ENCODE results near the gene XAGE1A.
"Not testable (repeated sequence)": the region's sequence is repeated elsewhere in the genome, so short reads cannot be mapped to it uniquely, and the experiment has no call there.

XAGE1A gene, protein sequence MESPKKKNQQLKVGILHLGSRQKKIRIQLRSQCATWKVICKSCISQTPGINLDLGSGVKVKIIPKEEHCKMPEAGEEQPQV

GRCh38 chrX:52495545-52496418 lies at the start of gene XAGE1A:
Gene XAGE1A, plus strand, starts transcription at chrX:52495808. Its CDS starts 1,554 bp downstream, at chrX:52497362.
- H3K4me3 ChIP-seq (ENCODE audit: low read depth, low read length) = not testable (repeated sequence)

GRCh38 chrX:52452031-52452430 lies 43.6 kb upstream of the XAGE1A start:
- H3K4me3 ChIP-seq (ENCODE audit: low read depth, low read length) = not testable (repeated sequence)

DNA sequence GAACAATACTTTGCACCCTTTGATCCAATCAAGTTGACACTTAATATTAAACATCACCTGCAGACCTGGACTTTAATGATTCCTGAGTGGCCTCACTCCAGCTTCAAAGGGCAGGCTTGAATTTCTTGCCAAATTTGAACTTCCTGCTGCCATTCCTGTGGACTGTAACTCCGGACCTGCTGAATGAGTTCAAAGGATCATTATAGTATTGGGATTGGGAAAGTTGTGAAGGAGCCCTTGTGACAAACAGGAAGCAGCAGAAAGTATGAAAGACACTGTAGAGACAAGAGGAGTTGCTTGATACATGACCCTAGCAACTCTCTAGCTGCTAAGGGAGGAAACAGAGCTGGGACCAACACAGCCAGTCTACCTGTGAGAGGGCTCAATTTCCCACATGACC lies 24.3 kb upstream of the XAGE1A start:
- H3K4me3 ChIP-seq (ENCODE audit: low read depth, low read length) = not testable (repeated sequence)

DNA sequence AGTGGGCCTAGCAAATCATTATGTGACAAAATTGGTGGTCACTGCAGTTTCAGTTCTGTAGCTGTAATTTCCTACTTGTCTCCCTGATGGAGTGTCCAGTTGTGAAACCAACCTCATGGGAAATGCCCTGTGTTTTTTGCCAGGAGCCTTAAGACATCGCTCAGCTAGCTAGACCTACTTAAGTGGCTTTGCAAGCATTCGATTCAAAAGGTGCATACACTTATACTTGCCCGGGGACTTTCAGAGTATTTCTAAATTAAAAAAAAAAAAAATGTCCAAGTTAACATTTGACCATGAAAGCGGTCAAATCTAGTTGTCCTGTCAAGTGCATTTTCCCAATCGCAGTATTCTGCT lies 788 bp downstream of the XAGE1A start:
- H3K4me3 ChIP-seq (ENCODE audit: low read depth, low read length) = not testable (repeated sequence)

DNA sequence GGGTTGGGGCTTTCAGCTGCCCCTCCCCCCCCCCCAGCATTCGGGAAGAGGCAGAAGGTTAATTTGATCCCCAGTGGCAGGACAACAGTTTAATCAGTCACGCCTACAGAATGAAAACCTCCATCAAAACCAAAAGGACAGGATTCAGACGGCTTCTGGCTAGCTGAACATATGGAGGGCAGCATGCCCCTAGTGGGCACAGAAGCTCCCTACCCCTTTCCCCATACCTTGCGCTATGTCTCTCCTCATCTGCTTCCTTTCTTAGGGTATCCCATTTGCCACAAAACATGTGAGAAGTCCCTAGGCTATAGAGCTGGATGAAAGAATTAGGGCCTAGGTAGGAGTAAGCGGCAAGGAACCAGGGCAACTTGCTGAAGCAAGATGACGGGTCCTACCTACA lies 5.8 kb downstream of the XAGE1A start:
- not testable (repeated sequence) for H3K4me3 ChIP-seq (ENCODE audit: low read depth, low read length)

DNA sequence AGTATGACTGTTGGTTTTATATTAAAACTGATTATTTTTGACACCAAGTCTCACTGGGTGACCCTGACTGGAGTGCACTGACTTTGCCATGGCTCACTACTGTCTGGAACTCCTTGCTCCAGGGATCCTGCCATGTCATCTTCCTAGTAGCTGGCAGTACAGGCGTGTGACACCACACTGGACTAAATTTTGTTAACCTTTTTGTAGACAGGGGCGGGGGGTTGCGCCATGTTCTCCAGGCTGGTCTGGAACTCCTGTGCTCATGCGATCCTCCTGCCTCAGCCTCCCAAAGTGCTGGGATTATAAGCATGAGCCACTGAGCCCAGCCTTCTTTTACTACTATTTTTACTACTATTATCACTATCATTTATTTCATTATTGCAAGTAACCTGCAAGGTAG lies 8.9 kb downstream of the XAGE1A start:
- H3K4me3 ChIP-seq (ENCODE audit: low read depth, low read length) = no peak overlapping the region

GRCh38 chrX:52507331-52507730 lies 11.7 kb downstream of the XAGE1A start:
- H3K4me3 ChIP-seq (ENCODE audit: low read depth, low read length) = no peak overlapping the region

DNA sequence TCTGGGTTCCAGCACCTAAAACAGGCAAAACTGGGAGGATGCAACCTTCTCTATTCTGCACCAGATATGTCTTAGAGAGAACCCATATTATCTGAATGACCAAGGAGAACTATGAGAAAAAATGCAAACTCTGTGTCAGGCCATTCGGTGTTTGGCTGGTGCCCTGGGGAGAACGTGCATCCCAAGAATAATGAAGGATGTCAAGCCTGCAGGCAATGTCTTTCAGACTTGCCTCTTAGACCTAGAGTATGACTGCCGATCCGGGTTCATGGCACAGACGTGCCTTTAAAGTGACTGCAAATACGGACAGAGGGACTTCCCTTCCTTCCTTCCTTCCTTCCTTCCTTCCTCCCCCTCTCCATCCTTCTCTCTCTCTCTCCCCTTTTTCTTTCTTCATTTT lies 14.3 kb downstream of the XAGE1A start:
- no peak overlapping the region for H3K4me3 ChIP-seq (ENCODE audit: low read depth, low read length)

DNA sequence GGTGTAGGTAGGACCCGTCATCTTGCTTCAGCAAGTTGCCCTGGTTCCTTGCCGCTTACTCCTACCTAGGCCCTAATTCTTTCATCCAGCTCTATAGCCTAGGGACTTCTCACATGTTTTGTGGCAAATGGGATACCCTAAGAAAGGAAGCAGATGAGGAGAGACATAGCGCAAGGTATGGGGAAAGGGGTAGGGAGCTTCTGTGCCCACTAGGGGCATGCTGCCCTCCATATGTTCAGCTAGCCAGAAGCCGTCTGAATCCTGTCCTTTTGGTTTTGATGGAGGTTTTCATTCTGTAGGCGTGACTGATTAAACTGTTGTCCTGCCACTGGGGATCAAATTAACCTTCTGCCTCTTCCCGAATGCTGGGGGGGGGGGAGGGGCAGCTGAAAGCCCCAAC lies 15.5 kb downstream of the XAGE1A start:
- not testable (repeated sequence) for H3K4me3 ChIP-seq (ENCODE audit: low read depth, low read length)

GRCh38 chrX:52516110-52516986 lies 20.7 kb downstream of the XAGE1A start:
- H3K4me3 ChIP-seq (ENCODE audit: low read depth, low read length) = not testable (repeated sequence)

DNA sequence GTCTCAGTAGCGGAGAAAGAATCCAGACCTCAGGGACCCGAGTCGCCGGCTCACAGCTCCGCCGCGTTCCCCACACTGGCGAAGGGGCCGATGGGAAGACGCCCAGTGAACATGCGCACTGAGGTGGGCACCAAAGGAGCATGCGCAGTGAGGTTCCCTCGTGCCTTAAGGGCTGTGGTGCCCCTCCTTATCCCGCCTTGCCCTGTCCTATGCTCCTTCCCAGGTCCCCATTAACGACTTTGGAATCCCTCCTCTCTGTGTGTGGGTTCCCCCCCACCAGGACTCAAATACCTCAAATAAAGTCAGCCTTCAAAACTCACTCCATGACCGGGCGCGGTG lies 21.3 kb downstream of the XAGE1A start, which contains the start of gene XAGE1B:
Gene XAGE1B, minus strand, starts transcription at position 77 of the 339 bp plus-strand sequence. CDS start 1,536 bp downstream, outside the sequence.
- H3K4me3 ChIP-seq (ENCODE audit: low read depth, low read length) = not testable (repeated sequence)

- not testable (repeated sequence) for H3K4me3 ChIP-seq (ENCODE audit: low read depth, low read length)
Observed at GRCh38 chrX:52541051-52541450, 45.4 kb downstream of the XAGE1A start.

DNA sequence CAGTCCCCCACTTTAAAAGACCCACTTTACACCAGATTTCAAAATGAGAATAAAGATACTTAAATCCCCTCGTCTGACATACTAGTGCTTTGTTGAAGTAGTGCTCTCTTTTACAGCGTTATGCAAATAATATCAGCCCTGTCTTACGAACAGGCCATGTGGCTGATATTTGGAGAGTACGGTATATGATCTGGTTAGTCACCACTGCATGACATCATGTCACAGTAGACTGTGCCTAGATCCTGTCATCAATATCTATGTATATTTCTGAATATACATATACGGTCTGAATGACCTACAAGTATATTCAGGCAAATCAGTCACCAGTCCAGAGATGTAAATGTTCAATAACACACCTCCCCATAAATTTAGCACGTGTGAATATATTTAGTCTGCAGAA lies 46.7 kb downstream of the XAGE1A start:
- H3K4me3 ChIP-seq (ENCODE audit: low read depth, low read length) = no peak overlapping the region

DNA sequence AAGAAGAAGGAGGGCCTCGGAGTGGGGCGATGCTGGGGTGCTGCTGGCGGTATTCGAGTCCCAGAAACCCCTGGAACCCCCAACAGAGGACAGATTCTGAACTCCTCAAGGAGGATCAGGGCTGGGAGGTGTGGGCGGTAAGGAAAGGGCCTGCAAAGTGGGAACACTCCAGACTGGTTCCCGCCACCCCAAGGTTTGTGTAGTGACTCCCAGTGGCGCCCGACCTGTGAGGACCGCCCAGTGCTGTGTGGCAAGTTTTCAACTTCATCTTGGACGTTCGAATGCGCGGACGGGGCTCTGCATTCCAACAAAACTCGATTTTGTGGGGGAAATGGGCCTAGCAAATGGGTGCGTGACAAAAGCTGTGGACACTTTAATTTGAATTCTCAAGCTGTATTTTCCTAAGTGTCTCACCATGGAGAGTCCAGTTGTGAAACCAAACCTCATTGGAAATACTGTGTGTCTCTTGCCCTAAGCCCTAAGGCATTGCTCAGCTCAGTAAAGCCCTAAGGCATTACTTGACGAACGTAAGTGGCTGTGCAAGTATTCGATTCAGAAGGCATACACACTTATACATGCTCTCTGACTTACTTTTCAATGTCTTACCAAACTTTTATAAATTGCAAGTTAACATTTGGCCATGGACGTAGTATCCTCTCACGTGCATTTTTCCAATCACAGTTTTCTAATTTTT lies 48.7 kb downstream of the XAGE1A start:
- no peak overlapping the region for H3K4me3 ChIP-seq (ENCODE audit: low read depth, low read length)

- H3K4me3 ChIP-seq (ENCODE audit: low read depth, low read length) = not testable (repeated sequence)
Observed at GRCh38 chrX:52548769-52549168, 53.2 kb downstream of the XAGE1A start.
